ENCODE measurements around the gene CDA. TPM values are rescaled to one million over a fixed set of nuclear protein-coding genes. Genes with fewer than 3 reads are reported as not detected.

Gene CDA
- total RNA-seq, 1 donor from 2014 or later, result not detected

DNA sequence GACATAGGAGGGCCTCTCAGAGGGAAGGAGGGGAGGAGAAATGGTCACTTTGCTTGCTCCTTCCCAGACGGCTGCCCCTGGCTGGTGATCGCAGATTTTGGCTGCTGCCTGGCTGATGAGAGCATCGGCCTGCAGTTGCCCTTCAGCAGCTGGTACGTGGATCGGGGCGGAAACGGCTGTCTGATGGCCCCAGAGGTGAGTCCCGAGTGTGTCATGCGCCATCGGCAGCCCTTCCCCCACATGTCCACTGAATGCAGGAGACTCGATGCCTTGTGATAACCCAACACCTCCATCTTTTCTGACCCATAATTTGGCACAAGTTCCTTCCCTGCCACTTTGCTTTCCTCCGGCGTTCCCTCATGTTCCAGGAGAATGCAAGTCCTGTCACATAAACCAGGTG is 59.5 kb downstream of the CDA start:
- DNase-seq (ENCODE audit: low spot score), result no peak

DNA sequence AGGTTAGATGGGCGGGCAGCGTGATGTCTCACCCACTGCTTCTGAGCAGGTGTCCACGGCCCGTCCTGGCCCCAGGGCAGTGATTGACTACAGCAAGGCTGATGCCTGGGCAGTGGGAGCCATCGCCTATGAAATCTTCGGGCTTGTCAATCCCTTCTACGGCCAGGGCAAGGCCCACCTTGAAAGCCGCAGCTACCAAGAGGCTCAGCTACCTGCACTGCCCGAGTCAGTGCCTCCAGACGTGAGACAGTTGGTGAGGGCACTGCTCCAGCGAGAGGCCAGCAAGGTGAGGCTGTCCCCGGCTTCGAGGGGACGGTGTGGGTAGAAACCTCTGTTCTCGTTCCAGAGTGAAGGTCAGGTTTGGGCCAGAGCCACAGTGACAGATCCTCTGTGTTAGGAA is 60.0 kb downstream of the CDA start:
- no peak for DNase-seq (ENCODE audit: low spot score)

DNA sequence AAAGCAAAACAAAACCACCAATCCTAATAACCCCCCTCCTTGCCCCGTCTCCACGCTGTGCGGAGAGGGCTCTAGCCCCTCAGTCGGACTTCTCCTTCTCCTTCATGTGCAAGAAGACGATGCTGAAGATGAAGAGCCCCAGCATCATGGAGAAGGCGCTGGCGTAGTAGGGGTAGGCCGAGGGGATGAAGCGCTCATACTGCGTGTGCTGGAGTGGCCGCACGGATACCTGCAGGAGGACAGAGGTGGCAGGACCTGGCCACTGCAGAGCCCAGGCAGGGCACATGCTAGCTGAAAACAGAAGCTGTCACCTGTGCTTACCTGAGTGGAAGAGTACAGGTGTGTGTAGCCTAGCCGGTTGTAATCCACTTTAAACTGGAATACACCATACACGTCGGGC is 63.4 kb downstream of the CDA start:
- DNase-seq (ENCODE audit: low spot score), result no peak

DNA sequence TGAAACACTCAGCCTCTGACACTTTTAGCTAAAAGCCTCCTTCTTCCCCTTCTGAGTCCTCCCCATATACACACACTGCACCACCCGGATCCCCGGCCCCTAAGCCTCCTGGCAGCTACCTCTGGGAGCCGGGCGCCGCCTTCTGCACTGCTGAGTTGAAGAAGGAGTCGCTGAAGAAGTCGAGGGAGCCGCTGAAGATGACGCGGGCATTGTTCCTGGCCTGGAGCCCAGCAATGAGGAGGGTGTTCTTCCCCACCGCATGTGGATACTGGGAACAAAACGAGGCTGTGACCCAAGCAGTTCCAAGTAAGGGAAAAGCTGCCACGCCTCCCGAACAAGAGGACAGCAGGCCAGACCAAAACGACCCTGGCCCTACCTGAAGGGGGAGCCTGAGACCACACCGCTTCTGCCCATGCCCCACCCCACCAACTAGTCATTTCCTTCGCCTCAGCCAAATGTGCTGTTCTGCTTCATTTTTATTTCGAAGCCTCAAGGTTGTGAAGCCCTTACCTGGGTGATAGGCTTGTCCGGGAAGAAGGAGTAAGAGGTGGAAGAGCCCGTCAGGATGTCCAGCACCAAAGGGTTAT is 65.3 kb downstream of the CDA start:
- no peak for DNase-seq (ENCODE audit: low spot score)

DNA sequence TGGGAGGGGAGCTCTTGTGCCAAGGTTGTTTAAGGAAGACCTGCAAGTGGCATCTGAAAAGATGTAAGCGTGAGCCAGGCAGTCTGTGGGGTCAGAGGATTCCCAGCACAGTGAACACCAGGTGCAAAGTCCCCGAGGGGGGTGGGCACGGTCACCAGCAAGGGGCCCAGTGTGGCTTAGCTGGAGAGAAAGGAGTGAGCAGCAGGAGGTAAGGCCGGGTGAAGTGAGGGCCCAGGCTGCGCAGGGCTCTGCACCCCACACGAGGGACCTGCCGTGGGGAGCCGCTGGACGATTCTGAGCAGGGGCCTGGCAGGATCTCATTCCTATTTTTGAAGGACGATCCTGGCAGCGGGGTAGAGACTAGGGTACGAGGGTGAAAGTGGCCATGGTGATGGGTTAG is 68.1 kb downstream of the CDA start:
- no peak for DNase-seq (ENCODE audit: low spot score)

DNA sequence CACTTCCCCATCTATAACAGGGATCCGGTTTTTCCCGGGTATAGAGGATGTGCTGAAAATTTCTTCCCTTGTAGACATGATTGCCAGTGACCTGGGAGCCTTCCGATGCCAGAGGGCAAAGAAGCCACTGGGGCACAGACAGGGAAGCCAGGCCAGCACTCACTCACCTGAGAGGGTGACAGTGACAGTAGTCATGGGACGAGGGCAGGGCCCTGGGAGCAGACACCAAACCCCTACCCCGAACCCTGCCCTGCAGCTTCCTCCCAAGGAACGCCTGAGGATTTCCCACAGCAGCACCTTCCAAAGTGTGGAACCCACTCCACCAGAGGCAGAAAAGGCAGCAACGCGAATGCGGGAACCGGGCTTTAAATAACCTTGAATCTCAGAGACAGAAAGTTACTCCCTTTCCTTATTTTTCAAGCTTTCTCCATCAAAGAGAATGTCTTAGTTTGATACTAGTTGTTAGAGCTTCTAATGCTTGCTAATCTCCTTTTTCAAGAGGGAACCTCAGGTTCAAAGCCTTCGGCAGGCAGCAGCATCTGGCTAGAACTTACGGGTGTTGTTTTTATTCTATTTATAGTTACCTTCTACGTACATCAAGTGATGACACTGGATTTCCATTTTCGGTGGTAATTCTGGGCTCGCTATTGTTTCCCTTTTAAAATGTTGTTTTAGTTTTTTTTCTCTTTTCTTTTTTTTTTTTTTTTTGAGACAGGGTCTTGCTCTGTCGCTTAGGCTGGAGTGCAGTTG is 69.4 kb downstream of the CDA start:
- DNase-seq (ENCODE audit: low spot score), result no peak

DNA sequence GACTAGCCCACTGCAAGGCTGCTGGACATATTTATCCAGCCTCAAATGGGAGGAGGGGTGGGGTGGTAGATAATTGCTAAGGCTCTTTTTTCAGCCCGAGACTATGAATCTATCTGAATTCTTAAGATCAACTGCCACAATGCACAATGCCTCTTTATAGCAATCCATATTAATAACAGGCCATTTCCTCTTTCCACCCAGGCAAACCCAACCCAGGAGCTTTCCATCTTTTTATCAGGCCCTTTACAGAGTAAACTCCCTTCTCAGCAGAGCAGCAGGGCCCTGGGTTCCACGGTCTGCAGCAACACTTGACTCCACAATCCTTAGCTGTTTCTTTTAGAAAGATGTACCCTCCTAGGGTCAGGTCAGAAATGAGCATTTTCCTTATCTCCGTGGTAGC is 71.5 kb downstream of the CDA start:
- no peak for DNase-seq (ENCODE audit: low spot score)

DNA sequence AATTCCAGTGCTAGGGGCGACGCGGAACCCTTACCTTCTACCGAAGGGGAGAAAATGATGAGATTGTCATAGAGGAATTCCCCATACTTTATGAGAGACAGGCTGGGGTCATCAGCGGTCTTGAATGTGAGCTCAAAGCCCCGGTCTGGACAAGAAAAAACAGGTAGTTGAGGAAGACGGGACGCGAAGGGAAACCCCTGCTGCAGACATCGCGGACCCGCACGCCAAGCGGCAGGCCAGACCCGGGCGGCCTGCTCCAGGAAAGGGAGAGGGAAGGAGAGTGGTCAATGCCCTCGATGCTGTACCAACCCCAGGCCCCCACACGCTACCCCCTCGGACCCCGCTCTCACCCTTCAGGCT is 71.9 kb downstream of the CDA start:
- no peak for DNase-seq (ENCODE audit: low spot score)

DNA sequence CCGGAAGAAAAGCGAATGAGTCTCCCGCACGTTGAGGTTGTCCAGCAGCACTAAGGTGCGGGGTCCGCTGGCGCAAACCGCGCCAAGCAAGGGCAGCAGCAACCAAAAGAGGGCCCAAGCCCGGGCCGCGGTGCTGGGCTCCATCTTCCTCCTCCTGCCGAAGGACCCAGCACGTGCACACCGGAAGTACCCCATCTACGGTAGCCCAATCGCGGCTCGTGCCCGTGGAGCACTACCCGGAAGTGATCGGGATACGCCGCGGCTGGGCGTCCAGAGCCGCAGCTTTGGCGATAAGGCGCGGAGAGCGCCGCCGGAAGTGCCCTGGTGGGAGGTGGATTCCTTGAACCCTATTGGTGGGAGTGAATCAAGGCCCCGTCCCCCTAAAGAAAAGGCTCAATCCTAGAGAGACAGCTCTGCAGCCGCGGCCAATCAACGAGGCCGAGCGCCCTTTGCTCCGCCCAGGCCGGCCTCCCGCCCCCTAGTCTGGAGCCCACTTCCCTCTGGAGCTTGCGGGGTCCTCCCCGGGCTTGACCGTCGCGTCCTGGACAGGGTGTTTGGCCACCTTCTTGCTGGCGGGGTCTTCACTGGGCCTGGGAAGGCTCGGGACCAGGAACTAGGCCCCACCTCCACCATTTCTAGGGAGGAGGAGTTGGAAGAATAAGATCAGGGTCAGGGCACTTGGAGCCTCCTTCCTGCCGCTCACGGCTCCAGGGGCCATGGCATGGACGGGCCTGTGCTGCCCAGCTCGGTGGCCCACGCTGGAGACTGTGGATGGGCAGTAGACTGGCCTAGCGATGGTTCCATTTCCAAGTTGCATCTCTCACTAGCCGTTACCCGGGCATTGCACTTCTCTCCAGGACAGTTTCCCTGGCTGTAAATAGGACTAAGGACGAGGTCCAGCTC is 72.6 kb downstream of the CDA start, which contains the start of gene DDOST:
TSS of gene DDOST (minus strand) at position 163 of the 903 bp plus-strand sequence. CDS start at position 144, 19 bp downstream.
- DNase-seq (ENCODE audit: low spot score), result peak; percentile 99

DNA sequence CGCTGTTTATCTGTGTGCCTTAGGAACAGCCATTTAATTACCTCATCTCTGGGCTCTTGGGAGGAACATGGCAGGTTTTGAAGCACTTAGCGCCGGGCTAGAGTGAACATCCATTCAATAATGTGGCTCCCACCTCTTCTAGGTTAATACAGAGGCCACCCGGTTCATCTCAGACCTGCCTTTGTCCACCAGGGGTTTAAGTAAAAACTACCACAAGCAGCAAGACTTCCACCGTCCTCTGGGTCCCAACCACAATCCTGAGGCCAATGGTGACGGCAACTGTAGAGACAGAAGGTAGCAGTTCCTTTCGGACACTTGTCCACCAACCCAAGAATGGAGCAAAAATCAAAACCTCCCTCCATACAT is 73.2 kb downstream of the CDA start:
- no peak for DNase-seq (ENCODE audit: low spot score)

DNA sequence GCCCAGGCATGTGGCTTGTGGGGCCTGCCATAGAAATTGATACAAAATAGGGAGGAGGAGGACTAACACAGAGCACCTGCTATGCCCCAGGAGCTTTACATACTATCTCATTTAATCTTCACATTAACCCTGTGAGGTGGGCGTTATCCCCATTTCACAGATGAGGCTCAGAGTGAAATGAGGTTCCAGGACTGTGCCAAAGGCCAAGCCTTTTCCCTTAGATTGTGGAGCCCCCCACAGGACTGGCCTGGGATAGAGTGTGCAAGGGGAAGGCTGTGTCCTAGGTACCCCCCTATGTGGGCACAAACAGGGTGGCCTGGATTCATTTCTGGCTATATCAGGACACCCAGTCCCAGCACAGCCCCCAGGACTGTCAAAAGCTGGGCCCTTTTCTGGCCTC is 74.5 kb downstream of the CDA start:
- no peak for DNase-seq (ENCODE audit: low spot score)

DNA sequence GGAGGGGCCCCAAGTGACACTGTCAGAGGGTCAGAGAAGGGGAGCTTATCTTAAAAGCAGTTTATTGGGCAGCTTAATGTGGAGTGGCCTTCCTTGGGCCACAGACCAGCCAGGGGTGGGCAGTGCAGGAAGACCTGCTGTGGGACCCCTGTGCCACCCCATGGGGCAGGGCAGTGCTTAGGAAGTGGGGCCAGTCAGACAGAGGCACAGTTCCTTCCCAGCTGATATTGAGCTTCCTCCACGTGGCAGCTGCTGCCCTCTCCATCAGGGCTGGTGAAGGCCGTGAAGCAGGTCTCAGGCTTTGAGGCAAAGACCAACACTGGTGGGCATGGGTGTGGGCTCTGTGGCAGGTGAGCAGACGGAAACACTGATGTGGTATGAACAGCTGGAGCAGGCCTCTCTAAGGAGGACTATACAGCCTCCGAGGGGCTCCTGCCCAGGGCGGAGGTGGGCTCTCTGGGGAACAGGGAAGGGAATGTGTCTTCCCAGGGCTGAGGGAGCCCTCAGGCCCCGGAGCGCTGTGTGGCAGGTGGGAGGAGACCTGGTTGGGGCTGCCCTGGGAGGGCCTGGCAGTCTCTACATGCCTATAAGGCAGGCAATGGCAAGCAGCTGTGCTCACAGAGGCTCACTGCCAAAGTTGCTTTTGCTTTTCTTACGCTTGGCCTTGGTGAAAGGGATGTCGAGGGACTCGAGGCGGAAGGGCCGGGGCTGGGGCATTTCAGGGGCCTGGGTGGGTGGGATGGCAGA is 75.2 kb downstream of the CDA start:
- no peak for DNase-seq (ENCODE audit: low spot score)

DNA sequence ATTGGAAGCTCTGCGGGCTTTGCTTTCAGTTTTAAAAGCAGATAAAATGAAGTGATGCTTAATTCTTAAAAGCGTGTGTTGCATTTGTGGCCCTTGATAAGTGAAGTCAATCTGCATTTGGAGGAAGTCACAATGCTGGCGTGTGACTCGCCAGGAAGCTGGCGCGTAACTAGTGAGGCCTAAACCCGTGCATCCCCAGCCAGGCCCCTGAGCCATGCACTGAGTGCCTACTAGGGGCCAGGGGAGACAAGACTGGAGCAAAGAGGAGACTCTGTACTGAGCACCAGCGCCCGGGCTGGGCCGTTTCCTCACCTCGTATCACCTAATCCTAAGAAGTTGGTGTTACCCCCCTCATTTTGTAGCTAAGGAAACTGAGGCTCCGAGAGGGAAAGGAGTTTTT is 76.8 kb downstream of the CDA start:
- no peak for DNase-seq (ENCODE audit: low spot score)

DNA sequence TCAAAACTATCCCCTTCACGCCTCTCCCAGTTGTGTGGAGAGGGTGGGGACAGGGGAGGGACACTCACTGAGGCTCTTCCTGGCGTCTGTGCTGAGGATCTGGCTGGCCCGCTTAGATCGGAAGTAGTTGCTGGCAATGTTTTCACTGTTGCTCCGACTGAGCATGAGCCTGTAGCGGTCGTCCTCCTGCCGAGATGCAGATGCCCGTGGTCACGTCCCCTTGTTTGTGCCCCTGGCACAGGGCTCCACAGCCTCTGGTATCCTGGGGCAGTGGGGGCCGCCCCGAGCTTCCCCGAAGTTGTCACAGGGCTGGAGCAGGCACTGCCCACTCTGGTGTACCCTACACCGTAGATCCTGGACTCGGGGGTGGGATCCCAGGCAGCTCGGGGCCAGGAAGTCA is 77.2 kb downstream of the CDA start:
- DNase-seq (ENCODE audit: low spot score), result no peak

DNA sequence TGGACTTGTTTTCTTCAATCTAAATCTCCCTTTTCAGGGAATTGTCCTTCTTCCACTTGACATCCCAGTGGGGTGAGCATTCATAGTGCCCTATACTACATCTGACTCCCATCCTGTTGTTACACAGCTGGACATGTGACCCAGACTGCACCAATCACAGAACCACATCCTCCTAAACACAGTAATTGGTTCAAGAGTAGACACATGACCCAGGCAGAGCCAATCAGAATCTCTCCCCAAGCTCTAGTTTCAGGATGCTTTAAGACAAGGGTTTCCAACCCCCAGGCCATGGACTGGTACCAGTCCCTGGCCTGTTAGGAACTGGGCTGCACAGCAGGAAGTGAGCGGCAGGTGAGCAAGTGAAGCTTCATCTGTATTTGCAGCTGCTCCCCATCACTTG is 77.9 kb downstream of the CDA start:
- DNase-seq (ENCODE audit: low spot score), result no peak

Other genes starting within 250 kb of the CDA start
- gene CAMK2N1, start 102.9 kb upstream of the CDA start, total RNA-seq (ENCODE audit: insufficient read depth, low replicate concordance), result 4.6 TPM
- gene MUL1, start 80.9 kb upstream of the CDA start, total RNA-seq (ENCODE audit: insufficient read depth, low replicate concordance), result 13.5 TPM
- 0.48 TPM for gene FAM43B, start 36.5 kb upstream of the CDA start, total RNA-seq (ENCODE audit: insufficient read depth, low replicate concordance)
- gene PINK1, start 44.4 kb downstream of the CDA start, total RNA-seq (ENCODE audit: insufficient read depth, low replicate concordance), result 61.9 TPM
- gene DDOST, start 72.3 kb downstream of the CDA start, total RNA-seq (ENCODE audit: insufficient read depth, low replicate concordance), result 246 TPM
- not detected for gene KIF17, start 128.9 kb downstream of the CDA start, total RNA-seq (ENCODE audit: insufficient read depth, low replicate concordance)
- gene SH2D5, start 143.6 kb downstream of the CDA start, total RNA-seq (ENCODE audit: insufficient read depth, low replicate concordance), result 0.96 TPM
- 393 TPM for gene HP1BP3, start 198.2 kb downstream of the CDA start, total RNA-seq (ENCODE audit: insufficient read depth, low replicate concordance)